Left lung (tissue), 10 donors: ENCODE measurements around the gene SNX30. TPM values are rescaled to one million over a fixed set of nuclear protein-coding genes. Genes with fewer than 3 reads are reported as not detected.
A peak's percentile ranks its signal among the peaks of the same experiment; 100 is the strongest.

Experiments
- ATAC-seq: fragments of 200-7000 bp; cut with Tn5 transposase; one replicate; pipeline ENCODE4 v1.9.1; 2020; ENCODE audit warnings: moderate library complexity
- DNase-seq, 4 donors: peaks; one replicate each; pipeline ENCODE4 v3.0.0-alpha.2; 2013 to 2020
- H3K27ac ChIP-seq, 2 donors: fragments of 200-600 bp; sonication (generic) in 1 of 2; one replicate each; pipeline versions ENCODE4 v1.5.0 to v1.8.0; 2020 to 2021
- H3K27me3 ChIP-seq, 2 donors: fragments of 200-600 bp; sonication (generic) in 1 of 2; one replicate each; pipeline versions ENCODE4 v1.5.0 to v1.8.0; 2020 to 2021
- H3K36me3 ChIP-seq, 2 donors: fragments of 200-600 bp; sonication (generic) in 1 of 2; one replicate each; pipeline versions ENCODE4 v1.5.0 to v1.8.0; 2020 to 2021
- H3K4me1 ChIP-seq, 2 donors: fragments of 200-600 bp; one replicate each; pipeline ENCODE4 v1.8.0; 2021
- H3K4me3 ChIP-seq, 2 donors: fragments of 200-600 bp; sonication (generic) in 1 of 2; one replicate each; pipeline versions ENCODE4 v1.5.0 to v1.8.0; 2020 to 2021; ENCODE audit warnings: mild to moderate bottlenecking in 1 of 2
- H3K9me3 ChIP-seq, 2 donors: fragments of 200-600 bp; sonication (generic) in 1 of 2; one replicate each; pipeline versions ENCODE4 v1.5.0 to v1.8.0; 2020 to 2021
- intact Hi-C, 2 donors: fragments of 100-400 bp; cut with DNase I; formaldehyde crosslinking; loops; one replicate each; pipeline versions ENCODE4 v1.11.2 to v1.14.2; 2022
- polyA plus RNA-seq, 6 donors: library from polyadenylated mRNA; unstranded; fragments of 120-200 nt; gene quantifications; one replicate each; pipeline ENCODE4 v1.2.1, GENCODE V29; 2013; ENCODE audit not compliant: insufficient read length in 6 of 6
- total RNA-seq, 2 donors: library from RNA; stranded (reverse); fragmentation: NEBNext Ultra II Directional; extraction: Animal tissue kit (Norgen Biotek cat#: 25700); gene quantifications; one replicate each; pipeline ENCODE4 v1.2.1, GENCODE V29; 2021
- TF ChIP-seq, protein P1 (sequence below), 2 donors: fragments of 200-600 bp; sonication (generic) in 1 of 2; IDR thresholded peaks; one replicate each; pipeline versions ENCODE4 v1.5.0 to v1.8.0; 2021; ENCODE audit warnings: antibody characterized with exemption in 2 of 2
- donor health status: DM: no; HTN: yes; CAD: no.
- donor health status: DM: no; HTN: no; CAD: no.

SNX30 gene
- total and polyA plus RNA-seq, 8 donors = 22.4 to 69.4 (median 34.6) TPM

DNA sequence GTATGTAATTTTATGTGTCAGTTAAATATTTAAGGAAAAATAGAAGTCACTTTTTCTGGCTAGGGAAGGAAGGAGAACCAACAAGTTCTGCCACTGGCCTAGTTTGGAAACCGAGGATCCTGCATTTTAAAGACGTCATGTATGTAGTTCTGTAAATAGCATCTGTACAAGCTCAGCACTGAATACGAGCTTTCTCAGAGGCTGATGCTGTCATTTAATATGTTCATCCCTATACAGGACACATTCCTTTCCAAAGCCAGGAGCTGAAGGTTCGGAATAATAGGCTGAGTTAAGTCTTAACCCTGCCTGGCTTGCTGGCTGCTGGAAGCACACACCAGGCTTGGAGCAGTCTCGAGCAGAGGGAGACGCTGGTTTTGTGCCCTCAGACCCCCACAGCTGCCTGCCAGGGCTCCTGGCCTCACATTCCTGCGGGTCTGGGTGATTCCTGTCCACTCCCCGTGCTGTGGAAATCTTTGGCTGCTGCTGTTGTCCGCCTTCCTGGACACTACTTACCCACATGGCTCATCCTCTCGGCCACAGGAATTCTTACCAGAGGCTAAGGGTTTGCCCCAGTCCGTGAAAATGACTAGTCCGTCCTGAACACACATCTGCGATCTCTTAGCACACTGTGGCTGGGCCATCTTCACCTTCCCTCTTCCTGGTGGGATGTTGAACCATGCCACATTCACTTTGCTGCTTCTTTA, 103.5 kb downstream of the SNX30 start:
- Histone ChIP-seq H3K4me3 (no peak overlapping the region), H3K4me1 (peaks cover 6 to 59% of the 10 kb centered on the region in 2 donors), H3K27ac (no peak overlapping the region), H3K27me3 (no peaks in the 10 kb centered on the region), H3K36me3 (peaks cover 0 to 40% of the 10 kb centered on the region in 2 donors), H3K9me3 (no peaks in the 10 kb centered on the region)
- ATAC-seq (no peak), DNase-seq (no peak)
- intact Hi-C loops = no loop called here
- TF ChIP-seq, protein P1, sequence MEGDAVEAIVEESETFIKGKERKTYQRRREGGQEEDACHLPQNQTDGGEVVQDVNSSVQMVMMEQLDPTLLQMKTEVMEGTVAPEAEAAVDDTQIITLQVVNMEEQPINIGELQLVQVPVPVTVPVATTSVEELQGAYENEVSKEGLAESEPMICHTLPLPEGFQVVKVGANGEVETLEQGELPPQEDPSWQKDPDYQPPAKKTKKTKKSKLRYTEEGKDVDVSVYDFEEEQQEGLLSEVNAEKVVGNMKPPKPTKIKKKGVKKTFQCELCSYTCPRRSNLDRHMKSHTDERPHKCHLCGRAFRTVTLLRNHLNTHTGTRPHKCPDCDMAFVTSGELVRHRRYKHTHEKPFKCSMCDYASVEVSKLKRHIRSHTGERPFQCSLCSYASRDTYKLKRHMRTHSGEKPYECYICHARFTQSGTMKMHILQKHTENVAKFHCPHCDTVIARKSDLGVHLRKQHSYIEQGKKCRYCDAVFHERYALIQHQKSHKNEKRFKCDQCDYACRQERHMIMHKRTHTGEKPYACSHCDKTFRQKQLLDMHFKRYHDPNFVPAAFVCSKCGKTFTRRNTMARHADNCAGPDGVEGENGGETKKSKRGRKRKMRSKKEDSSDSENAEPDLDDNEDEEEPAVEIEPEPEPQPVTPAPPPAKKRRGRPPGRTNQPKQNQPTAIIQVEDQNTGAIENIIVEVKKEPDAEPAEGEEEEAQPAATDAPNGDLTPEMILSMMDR (IDR thresholded peaks at IDR 0.05) = no peak

DNA sequence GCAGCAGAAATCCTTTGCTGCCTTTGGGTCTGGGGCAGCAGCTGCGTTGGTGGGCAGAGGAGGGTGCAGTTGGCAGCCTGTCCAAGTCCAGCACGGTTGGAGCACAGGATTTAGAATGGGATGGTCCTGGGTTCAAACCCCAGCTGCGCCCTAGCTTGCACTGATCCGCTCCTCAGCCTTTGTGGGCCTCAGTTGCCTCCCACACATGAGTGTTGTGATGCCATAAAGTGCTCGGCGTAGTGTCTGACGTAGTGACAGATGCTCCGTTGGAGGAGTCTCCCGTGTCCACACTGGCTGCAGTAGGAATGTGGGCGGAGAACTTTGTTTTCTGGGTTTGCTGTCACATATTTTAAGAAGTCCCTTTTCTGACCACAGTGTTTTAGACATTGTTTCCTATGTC, 104.1 kb downstream of the SNX30 start:
- H3K4me3 ChIP-seq = no peak overlapping the region
- H3K36me3 ChIP-seq = peaks cover 0 to 40% of the 10 kb centered on the region in 2 donors
- no peaks in the 10 kb centered on the region for H3K27me3 ChIP-seq
- H3K4me1 ChIP-seq = peaks cover 8 to 59% of the 10 kb centered on the region in 2 donors
- intact Hi-C loops = no loop called here
- TF ChIP-seq, protein P1 (IDR thresholded peaks at IDR 0.05) = no peak
- ATAC-seq (no peak), DNase-seq (no peak)
- no peak overlapping the region for H3K27ac ChIP-seq
- no peaks in the 10 kb centered on the region for H3K9me3 ChIP-seq

DNA sequence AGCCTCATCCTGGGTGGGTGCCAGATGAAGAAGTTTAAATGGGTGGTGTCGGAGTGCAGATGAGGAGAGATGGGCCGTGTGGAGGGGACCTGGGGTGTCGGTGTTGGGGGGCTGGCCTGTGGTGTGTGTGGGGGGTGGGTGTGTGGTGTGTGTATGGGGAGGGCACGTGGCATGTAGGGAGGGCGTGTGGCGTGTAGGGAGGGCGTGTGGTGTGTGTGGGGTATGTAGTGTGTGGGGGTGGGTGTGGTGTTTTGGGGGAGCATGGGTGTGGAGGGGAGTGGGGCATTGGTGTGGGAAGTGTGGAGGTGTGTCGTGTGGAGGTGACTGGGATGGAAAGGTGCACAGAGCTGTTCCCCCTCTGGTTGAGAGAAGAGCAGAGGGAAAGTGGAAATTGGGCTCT, 105.6 kb downstream of the SNX30 start:
- H3K27me3 ChIP-seq = no peaks in the 10 kb centered on the region
- H3K27ac ChIP-seq = no peak overlapping the region
- no peaks in the 10 kb centered on the region for H3K9me3 ChIP-seq
- intact Hi-C loops = no loop called here
- H3K4me3 ChIP-seq = no peak overlapping the region
- DNase-seq = no peak
- H3K36me3 ChIP-seq = peaks cover 0 to 26% of the 10 kb centered on the region in 2 donors
- ATAC-seq = no peak
- H3K4me1 ChIP-seq = peaks cover 19 to 65% of the 10 kb centered on the region in 2 donors
- TF ChIP-seq, protein P1 (IDR thresholded peaks at IDR 0.05) = no peak

DNA sequence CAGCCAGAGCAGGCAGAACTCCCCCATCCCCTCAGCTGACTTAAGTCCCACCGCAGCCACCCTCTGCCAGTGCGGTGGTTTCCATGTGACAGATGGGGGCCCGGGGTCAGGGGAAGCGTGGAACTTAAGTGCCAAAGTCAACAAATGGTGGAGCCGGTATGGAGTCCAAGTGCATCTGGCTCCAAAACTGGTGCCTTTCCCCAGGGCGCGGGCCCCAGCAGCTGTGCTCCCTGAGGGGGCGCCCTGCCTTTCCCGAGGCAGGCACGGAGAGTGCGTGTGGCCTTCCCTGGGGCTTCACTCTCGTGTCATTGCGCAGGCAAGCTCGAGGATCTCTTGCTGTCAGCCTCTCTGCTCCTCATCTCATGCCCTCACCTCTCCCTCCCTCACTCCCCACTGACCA, 106.3 kb downstream of the SNX30 start:
- H3K9me3 ChIP-seq = no peaks in the 10 kb centered on the region

DNA sequence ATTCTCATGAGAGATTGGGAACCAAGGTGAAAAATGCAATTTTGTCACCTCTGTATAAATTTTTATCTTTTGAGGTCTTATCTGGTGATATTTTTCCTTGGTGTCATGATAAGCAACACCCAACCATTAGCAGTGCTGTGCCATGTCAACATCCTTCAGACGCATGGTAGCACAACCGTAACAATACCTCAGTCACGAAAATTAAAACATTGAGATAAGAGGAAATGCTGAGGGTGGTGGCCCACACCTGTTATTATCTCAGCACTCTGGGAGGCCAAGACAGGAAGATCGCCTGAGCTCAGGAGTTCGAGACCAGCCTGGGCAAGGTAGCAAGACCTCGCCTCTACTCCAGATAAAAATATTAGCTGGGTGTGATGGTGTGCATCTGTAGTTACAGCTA, 107.4 kb downstream of the SNX30 start:
- no peak overlapping the region for H3K4me3 ChIP-seq
- peak overlapping the region; percentile 42 to 89 for H3K27ac ChIP-seq
- H3K9me3 ChIP-seq = no peaks in the 10 kb centered on the region
- H3K27me3 ChIP-seq = no peaks in the 10 kb centered on the region
- intact Hi-C loops = no loop called here
- no peak for DNase-seq
- no peak for ATAC-seq
- TF ChIP-seq, protein P1 (IDR thresholded peaks at IDR 0.05) = no peak
- H3K36me3 ChIP-seq = peaks cover 0 to 10% of the 10 kb centered on the region in 2 donors
- peaks cover 34 to 79% of the 10 kb centered on the region in 2 donors for H3K4me1 ChIP-seq

More for the DNA sequence above, 106.3 kb downstream of the SNX30 start:
- H3K4me3 ChIP-seq = no peak overlapping the region
- TF ChIP-seq, protein P1 (IDR thresholded peaks at IDR 0.05) = no peak
- intact Hi-C loops = no loop called here
- no peak for DNase-seq
- no peak for ATAC-seq
- H3K4me1 ChIP-seq = peaks cover 25 to 72% of the 10 kb centered on the region in 2 donors
- H3K36me3 ChIP-seq = peaks cover 0 to 20% of the 10 kb centered on the region in 2 donors
- no peaks in the 10 kb centered on the region for H3K27me3 ChIP-seq
- H3K27ac ChIP-seq = peak overlapping the region in 1 of 2 donors; percentile 53
